ENCODE measurements around the gene THUMPD3. TPM values are rescaled to one million over a fixed set of nuclear protein-coding genes. Genes with fewer than 3 reads are reported as not detected.

Gene THUMPD3
- total RNA-seq, 1 experiment from 2014 or later, result 58.4 TPM

DNA sequence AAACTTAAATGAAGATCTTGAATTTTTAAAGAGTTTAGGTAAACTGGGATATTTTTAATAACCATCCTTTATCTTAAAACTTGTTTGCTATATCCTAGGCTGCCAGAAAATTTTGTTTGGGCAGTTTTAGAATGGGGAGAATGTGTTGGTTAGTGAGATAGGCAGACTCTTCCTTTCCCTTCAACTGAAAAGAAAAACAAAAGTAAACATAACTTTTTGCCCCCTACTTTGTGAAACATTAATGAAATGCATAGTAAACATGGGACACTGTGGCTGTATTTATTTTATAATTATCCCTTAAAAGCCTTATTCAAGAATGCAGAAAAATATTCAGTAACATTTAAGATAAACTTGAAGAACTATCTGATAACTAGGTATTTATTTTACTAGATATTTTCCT is 65.6 kb downstream of the THUMPD3 start:
- Histone ChIP-seq H2AK5ac (ENCODE audit: insufficient read length, low read length) (no peak overlapping the region), H3K9me3 (ENCODE audit: control insufficient read depth, low read depth, low read length) (no peaks in the 10 kb centered on the region), H3K23ac (ENCODE audit: insufficient read length, low read depth, low read length) (no peak overlapping the region), H3K14ac (ENCODE audit: insufficient read depth, low read length) (no peak overlapping the region), H3K4me1 (ENCODE audit: insufficient read depth, low read length) (no peaks in the 10 kb centered on the region), H2BK15ac (ENCODE audit: low read depth, low read length) (no peak overlapping the region), H2BK20ac (ENCODE audit: low read depth, low read length, poor library complexity, severe bottlenecking) (no peak overlapping the region), H4K5ac (ENCODE audit: insufficient read length, low read depth, low read length) (no peak overlapping the region), H3T11ph (ENCODE audit: low read length) (no peak overlapping the region), H3K4ac (ENCODE audit: low read depth, low read length) (no peak overlapping the region), H3K79me1 (ENCODE audit: insufficient read depth, low read depth, low read length, poor library complexity, severe bottlenecking) (peaks cover 4% of the 10 kb centered on the region), H3K4me2 (ENCODE audit: insufficient read depth, insufficient read length, low read length) (no peak overlapping the region), H2AFZ (ENCODE audit: low read length) (no peak overlapping the region), H3K9ac (ENCODE audit: extremely low read depth, insufficient read length, low read length) (no peak overlapping the region), H3K23me2 (ENCODE audit: insufficient read length, low read depth, low read length, poor library complexity, severe bottlenecking) (no peaks in the 10 kb centered on the region), H3K27ac (ENCODE audit: insufficient read length, low read depth, low read length) (no peak overlapping the region), H3K18ac (ENCODE audit: insufficient read length, low read depth, low read length) (no peak overlapping the region), H4K8ac (replicated peaks; ENCODE audit: insufficient read length, low read depth, low read length) (no peak overlapping the region), H4K91ac (ENCODE audit: insufficient read length, low read depth, low read length) (no peak overlapping the region), H2BK12ac (ENCODE audit: insufficient read length, low read depth, low read length) (no peak overlapping the region), H2BK120ac (ENCODE audit: low read depth, low read length, poor library complexity, severe bottlenecking) (no peak overlapping the region), H3K79me2 (ENCODE audit: insufficient read depth, low read length) (no peaks in the 10 kb centered on the region; the same call in 1 of the 2 replicates), H3K56ac (ENCODE audit: insufficient read length, low read depth, low read length) (no peak overlapping the region), H3K27me3 (ENCODE audit: insufficient read depth, low read length) (no peaks in the 10 kb centered on the region), H2BK5ac (ENCODE audit: insufficient read length, low read length) (no peak overlapping the region), H4K20me1 (ENCODE audit: control insufficient read depth, insufficient read depth, insufficient read length) (no peaks in the 10 kb centered on the region)
- H3K4me1 Mint-ChIP-seq, result peaks cover 0 to under 1% of the 10 kb centered on the region in 2 experiments; a peak in 1 of 4 replicates
- no peak for DNase-seq
- H3K36me3 Mint-ChIP-seq (ENCODE audit: insufficient read depth in 1 of 3, low read depth in 3 of 3), result peaks cover 42 to 85% (median 78%) of the 10 kb centered on the region in 3 experiments; a peak in 6 of 7 replicates
- H3K4me3 Mint-ChIP-seq, result no peak overlapping the region
- peak overlapping the region in 1 of 3 experiments; percentile 77; a peak in 2 of 7 replicates for H3K27ac Mint-ChIP-seq
- TF ChIP-seq, protein P1, sequence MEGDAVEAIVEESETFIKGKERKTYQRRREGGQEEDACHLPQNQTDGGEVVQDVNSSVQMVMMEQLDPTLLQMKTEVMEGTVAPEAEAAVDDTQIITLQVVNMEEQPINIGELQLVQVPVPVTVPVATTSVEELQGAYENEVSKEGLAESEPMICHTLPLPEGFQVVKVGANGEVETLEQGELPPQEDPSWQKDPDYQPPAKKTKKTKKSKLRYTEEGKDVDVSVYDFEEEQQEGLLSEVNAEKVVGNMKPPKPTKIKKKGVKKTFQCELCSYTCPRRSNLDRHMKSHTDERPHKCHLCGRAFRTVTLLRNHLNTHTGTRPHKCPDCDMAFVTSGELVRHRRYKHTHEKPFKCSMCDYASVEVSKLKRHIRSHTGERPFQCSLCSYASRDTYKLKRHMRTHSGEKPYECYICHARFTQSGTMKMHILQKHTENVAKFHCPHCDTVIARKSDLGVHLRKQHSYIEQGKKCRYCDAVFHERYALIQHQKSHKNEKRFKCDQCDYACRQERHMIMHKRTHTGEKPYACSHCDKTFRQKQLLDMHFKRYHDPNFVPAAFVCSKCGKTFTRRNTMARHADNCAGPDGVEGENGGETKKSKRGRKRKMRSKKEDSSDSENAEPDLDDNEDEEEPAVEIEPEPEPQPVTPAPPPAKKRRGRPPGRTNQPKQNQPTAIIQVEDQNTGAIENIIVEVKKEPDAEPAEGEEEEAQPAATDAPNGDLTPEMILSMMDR (conservative IDR thresholded peaks at IDR 0.05), result no peak
- H3K27me3 Mint-ChIP-seq (ENCODE audit: low read depth), result no peaks in the 10 kb centered on the region
- no peaks in the 10 kb centered on the region for H3K9me3 Mint-ChIP-seq
